HepG2 (cell line): ENCODE data around the gene FOSB. TPM values are rescaled to one million over a fixed set of nuclear protein-coding genes. Genes with fewer than 3 reads are reported as not detected.

Experiments
- ATF1 ChIP-seq: IDR thresholded peaks from 2 replicates; pipeline ENCODE4 v1.6.1; 2016; ENCODE audit warnings: mild to moderate bottlenecking, control low read depth
- ATF4 ChIP-seq, 2 experiments: fragments of 450-650 bp in 1 of 2; sonication (generic) in 1 of 2; formaldehyde crosslinking; IDR thresholded peaks; 2 replicates each; pipeline versions ENCODE4 v1.5.0 to v1.8.0; 2020 to 2022; ENCODE audit warnings: mild to moderate bottlenecking in 1 of 2, missing genetic modification reagents in 1 of 2
- BRCA1 ChIP-seq: sonication (generic); formaldehyde crosslinking; IDR thresholded peaks from 2 replicates; pipeline ENCODE4 v1.4.0; 2020; ENCODE audit warnings: missing genetic modification reagents
- FOXC1 ChIP-seq: sonication (generic); formaldehyde crosslinking; IDR thresholded peaks from 2 replicates; pipeline ENCODE4 v1.8.0; 2022; ENCODE audit warnings: mild to moderate bottlenecking, missing genetic modification reagents, borderline replicate concordance
- GLI4 ChIP-seq: sonication (generic); formaldehyde crosslinking; IDR thresholded peaks from 2 replicates; pipeline ENCODE4 v1.5.1; 2020; ENCODE audit warnings: missing genetic modification reagents, mild to moderate bottlenecking, moderate library complexity, borderline replicate concordance
- HMGXB3 ChIP-seq: sonication (generic); formaldehyde crosslinking; IDR thresholded peaks from 2 replicates; pipeline ENCODE4 v1.4.0; 2020; ENCODE audit warnings: missing genetic modification reagents, borderline replicate concordance
- HNF1A ChIP-seq, 2 experiments: sonication (generic) in 1 of 2; formaldehyde crosslinking in 1 of 2; IDR thresholded peaks; 2 replicates each; pipeline versions ENCODE4 v1.4.0 to v1.6.1; 2016 to 2020; ENCODE audit warnings: borderline replicate concordance in 1 of 2, low read depth in 1 of 2, mild to moderate bottlenecking in 1 of 2, missing genetic modification reagents in 1 of 2
- MXD1 ChIP-seq: sonication (generic); formaldehyde crosslinking; IDR thresholded peaks from 2 replicates; pipeline ENCODE4 v1.4.0; 2020; ENCODE audit warnings: mild to moderate bottlenecking, missing genetic modification reagents
- MZF1 ChIP-seq: sonication (generic); formaldehyde crosslinking; IDR thresholded peaks from 2 replicates; pipeline ENCODE4 v1.8.1; 2023; ENCODE audit warnings: mild to moderate bottlenecking, missing genetic modification reagents, borderline replicate concordance
- NR2F2 ChIP-seq: IDR thresholded peaks from 2 replicates; pipeline ENCODE4 v1.6.1; 2012; ENCODE audit warnings: low read depth, inconsistent platforms, borderline replicate concordance
- RBFOX2 ChIP-seq: fragments of 200-400 bp; formaldehyde crosslinking; IDR thresholded peaks from 2 replicates; pipeline ENCODE4 v1.6.1; 2017; ENCODE audit warnings: low read depth, mild to moderate bottlenecking, low read length
- STAT5B ChIP-seq: sonication (generic); formaldehyde crosslinking; IDR thresholded peaks from 2 replicates; pipeline ENCODE4 v1.4.0; 2020; ENCODE audit warnings: missing genetic modification reagents
- TBP ChIP-seq: sonication (generic); formaldehyde crosslinking; IDR thresholded peaks from 2 replicates; pipeline ENCODE4 v1.5.0; 2020; ENCODE audit warnings: missing genetic modification reagents
- TRAFD1 ChIP-seq: sonication (generic); formaldehyde crosslinking; IDR thresholded peaks from 2 replicates; pipeline ENCODE4 v1.5.1; 2020; ENCODE audit warnings: missing genetic modification reagents, mild to moderate bottlenecking, borderline replicate concordance
- XRCC5 ChIP-seq: fragments of 200-400 bp; formaldehyde crosslinking; optimal IDR thresholded peaks from 2 replicates; pipeline ENCODE3; 2017; ENCODE audit warnings: mild to moderate bottlenecking, low read length
- ZNF337 ChIP-seq: sonication (generic); formaldehyde crosslinking; IDR thresholded peaks from 2 replicates; pipeline ENCODE4 v1.5.1; 2020; ENCODE audit warnings: missing genetic modification reagents, low read depth, mild to moderate bottlenecking, borderline replicate concordance
- polyA plus RNA-seq, 8 experiments: library from polyadenylated mRNA; depleted of rRNA in 3 of 8; stranded (reverse) in 7 of 8; unstranded in 1 of 8; fragments of >200 nt; fragmentation: Illumina TruSeq in 4 of 8; extraction: Trizol in 4 of 8; gene quantifications; 2 replicates each; pipeline versions ENCODE4 v1.2.1 to v1.2.3, GENCODE V29; 2011 to 2016; ENCODE audit warnings: low read depth in 4 of 8, missing spikeins in 1 of 8, mixed read lengths in 1 of 8; ENCODE audit not compliant: insufficient read depth in 1 of 8
- total RNA-seq, 5 experiments: library from RNA; depleted of rRNA; stranded (reverse); fragments of >200 nt; fragmentation: Illumina TruSeq; extraction: Trizol; gene quantifications; 2 replicates each; pipeline ENCODE4 v1.2.3, GENCODE V29; 2016; ENCODE audit warnings: low read depth in 1 of 5

Gene FOSB
- total and polyA plus RNA-seq, 2 of the 13 experiments (the other 11 are each of a cell fraction or from before 2014, with no cell fraction given): 2.8 to 6.0 TPM

GRCh38 chr19:45455707-45456499 is 11.9 kb upstream of the FOSB start (continued):
- no peak for TF ChIP-seq HNF1A (IDR thresholded peaks at IDR 0.05; ENCODE audit: low read depth)
- peak; percentile 41; the same call in 1 of the 2 replicates for TF ChIP-seq HNF1A (CRISPR knock-in tag; IDR thresholded peaks at IDR 0.05; ENCODE audit: borderline replicate concordance)
- no peak; a peak in 1 of 4 replicates for TF ChIP-seq ATF4 (CRISPR knock-in tag; IDR thresholded peaks at IDR 0.05)
- no peak for TF ChIP-seq STAT5B (CRISPR knock-in tag)
- 0 out of 2 replicates have a peak, but pooled peaks have one; percentile 44 for TF ChIP-seq FOXC1
- TF ChIP-seq GLI4 (CRISPR knock-in tag): no peak
- TF ChIP-seq RBFOX2: peak; percentile 54
- no peak for TF ChIP-seq TRAFD1 (CRISPR knock-in tag)
- no peak for TF ChIP-seq MZF1
- no peak for TF ChIP-seq HMGXB3
- peak; percentile 54 for TF ChIP-seq XRCC5
- no peak for TF ChIP-seq BRCA1 (CRISPR knock-in tag)
- peak; percentile 78; the same call in 1 of the 2 replicates for TF ChIP-seq MXD1 (CRISPR knock-in tag)
- no peak for TF ChIP-seq NR2F2
- TF ChIP-seq ZNF337 (CRISPR knock-in tag): 0 out of 2 replicates have a peak, but pooled peaks have one; percentile 67
- TF ChIP-seq TBP (CRISPR knock-in tag): no peak
- TF ChIP-seq ATF1: no peak
